WERI-Rb-1 (cell line): Measurements from ENCODE around the gene POLE4.

ENCODE experiments used
- DNase-seq: peaks from one replicate; pipeline ENCODE4 v3.0.0-alpha.2; 2020
- H3K27ac ChIP-seq: fragments of 250-450 bp; sonication (Bioruptor Pico); 2 replicates; pipeline ENCODE4 v1.5.1; 2020; ENCODE audit warnings: mild to moderate bottlenecking, moderate library complexity
- H3K27me3 ChIP-seq: fragments of 250-450 bp; sonication (Bioruptor Pico); 2 replicates; pipeline ENCODE4 v1.5.1; 2021; ENCODE audit warnings: mild to moderate bottlenecking, low read depth, moderate library complexity; ENCODE audit not compliant: insufficient read depth, severe bottlenecking
- H3K36me3 ChIP-seq: fragments of 250-450 bp; sonication (Bioruptor Pico); 2 replicates; pipeline ENCODE4 v1.5.1; 2020; ENCODE audit warnings: mild to moderate bottlenecking, moderate library complexity
- H3K4me3 ChIP-seq: 2 replicates; pipeline ENCODE4 v1.5.1; 2011; ENCODE audit warnings: low read depth, mild to moderate bottlenecking, control low read depth, low read length
- H3K9me3 ChIP-seq: fragments of 250-450 bp; sonication (Bioruptor Pico); 2 replicates; pipeline ENCODE4 v1.5.1; 2021; ENCODE audit warnings: mild to moderate bottlenecking, moderate library complexity; ENCODE audit not compliant: severe bottlenecking
- TF ChIP-seq, protein P1 (sequence below): IDR thresholded peaks from 2 replicates; pipeline ENCODE4 v1.5.1; 2011; ENCODE audit warnings: low read depth, mild to moderate bottlenecking, control low read depth, inconsistent platforms, low read length

Gene POLE4

DNA sequence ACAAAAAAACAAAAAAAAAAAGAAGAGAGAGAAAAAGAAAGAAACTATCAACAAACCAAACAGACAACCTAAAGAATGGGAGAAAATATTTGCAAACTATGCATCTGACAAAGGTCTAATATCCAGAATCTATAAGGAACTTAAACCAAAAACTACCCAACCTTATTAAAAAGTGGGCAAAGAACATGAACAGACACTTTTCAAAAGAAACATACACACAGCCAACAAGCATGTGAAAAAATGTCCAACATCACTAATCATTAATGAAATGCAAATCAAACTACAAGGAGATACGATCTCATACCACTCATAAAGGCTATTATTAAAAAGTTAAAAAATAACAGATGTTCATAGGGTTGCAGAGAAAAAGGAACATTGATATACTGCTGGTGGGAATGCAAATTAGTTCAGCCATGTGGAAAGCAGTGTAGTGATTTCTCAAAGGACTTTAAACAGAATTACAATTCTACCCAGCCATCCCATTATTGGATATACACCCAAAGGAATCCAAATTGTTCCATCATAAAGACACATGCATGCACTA is 7.2 kb upstream of the POLE4 start:
- Histone ChIP-seq H3K4me3 (no peak overlapping the region), H3K9me3 (peaks cover 5% of the 10 kb centered on the region), H3K36me3 (no peaks in the 10 kb centered on the region), H3K27ac (no peak overlapping the region), H3K27me3 (no peaks in the 10 kb centered on the region)
- TF ChIP-seq, protein P1, sequence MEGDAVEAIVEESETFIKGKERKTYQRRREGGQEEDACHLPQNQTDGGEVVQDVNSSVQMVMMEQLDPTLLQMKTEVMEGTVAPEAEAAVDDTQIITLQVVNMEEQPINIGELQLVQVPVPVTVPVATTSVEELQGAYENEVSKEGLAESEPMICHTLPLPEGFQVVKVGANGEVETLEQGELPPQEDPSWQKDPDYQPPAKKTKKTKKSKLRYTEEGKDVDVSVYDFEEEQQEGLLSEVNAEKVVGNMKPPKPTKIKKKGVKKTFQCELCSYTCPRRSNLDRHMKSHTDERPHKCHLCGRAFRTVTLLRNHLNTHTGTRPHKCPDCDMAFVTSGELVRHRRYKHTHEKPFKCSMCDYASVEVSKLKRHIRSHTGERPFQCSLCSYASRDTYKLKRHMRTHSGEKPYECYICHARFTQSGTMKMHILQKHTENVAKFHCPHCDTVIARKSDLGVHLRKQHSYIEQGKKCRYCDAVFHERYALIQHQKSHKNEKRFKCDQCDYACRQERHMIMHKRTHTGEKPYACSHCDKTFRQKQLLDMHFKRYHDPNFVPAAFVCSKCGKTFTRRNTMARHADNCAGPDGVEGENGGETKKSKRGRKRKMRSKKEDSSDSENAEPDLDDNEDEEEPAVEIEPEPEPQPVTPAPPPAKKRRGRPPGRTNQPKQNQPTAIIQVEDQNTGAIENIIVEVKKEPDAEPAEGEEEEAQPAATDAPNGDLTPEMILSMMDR, result no peak
- no peak for DNase-seq

DNA sequence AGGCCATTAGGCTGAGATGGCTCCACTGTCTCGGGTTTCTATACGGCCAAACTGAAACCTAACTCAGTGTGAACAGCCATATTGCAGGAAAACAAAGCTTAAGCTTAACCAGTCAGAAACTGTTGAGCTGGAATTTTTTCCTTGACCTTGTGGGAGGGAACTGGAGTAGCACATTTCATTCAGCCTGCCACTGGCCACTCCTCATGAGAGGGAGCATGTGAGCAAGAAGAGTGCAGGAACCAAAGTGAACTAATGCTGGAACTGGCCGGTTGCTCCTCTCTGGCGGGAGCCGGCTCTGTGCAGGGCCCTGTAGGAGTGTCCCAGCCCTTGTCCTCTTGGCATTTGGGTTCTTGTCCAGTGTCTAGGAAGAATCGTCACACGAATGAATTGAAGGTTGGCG is 5.9 kb upstream of the POLE4 start:
- TF ChIP-seq, protein P1, result no peak
- no peaks in the 10 kb centered on the region for H3K36me3 ChIP-seq
- H3K4me3 ChIP-seq, result no peak overlapping the region
- H3K9me3 ChIP-seq, result peaks cover 5% of the 10 kb centered on the region
- DNase-seq, result no peak
- H3K27ac ChIP-seq, result no peak overlapping the region
- no peaks in the 10 kb centered on the region for H3K27me3 ChIP-seq

DNA sequence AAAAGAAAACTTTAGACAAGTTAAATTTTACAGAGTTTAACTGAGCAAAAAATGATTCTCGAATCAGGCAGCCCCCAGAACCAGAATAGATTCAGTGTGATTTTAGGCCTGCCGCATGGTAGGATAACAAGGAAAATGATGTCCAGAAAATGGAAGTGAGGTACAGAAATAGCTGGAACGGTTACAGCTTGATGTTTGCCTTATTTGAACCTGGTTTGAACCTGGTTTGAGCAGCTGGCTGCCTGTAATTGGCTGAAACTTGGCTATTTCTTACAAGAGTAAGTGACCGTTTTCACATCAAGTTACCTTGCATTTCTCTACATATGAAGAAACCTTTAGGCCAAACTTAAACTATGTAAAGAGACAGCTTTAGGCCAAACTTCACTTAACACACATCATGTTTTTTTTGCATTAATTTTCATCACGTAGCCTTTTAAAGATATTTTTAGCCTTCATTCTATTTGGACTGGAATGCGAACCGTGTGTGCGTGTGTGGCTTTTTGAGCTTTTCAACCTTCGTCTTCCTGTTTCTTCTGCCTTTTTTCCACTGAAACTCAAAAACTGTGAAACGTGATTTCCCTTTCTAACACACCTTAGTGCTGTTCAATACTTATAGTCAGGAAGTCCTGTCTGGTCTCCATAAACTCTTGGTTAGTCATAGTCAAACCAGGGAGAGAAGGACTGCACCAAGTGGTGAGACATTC is 4.5 kb upstream of the POLE4 start:
- no peak for DNase-seq

DNA sequence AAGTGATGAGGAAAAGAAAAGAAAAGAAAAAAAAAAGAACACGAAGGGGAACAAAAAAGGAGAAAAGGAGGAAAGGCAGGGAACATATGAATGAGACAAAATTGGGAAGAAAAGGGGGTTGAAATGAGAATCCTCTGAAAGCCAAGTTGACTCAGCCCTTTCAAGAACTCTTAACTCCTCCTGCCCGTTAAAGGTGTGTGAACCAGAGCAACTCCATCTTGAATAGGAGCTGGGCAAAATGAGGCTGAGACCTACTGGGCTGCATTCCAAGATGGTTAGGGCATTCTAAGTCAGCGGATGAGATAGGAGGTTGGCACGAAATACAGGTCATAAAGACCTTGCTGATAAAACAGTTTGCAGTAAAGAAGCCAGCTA is 4.0 kb upstream of the POLE4 start:
- TF ChIP-seq, protein P1, result no peak
- H3K9me3 ChIP-seq, result peaks cover 10% of the 10 kb centered on the region

More for the DNA sequence above, 4.5 kb upstream of the POLE4 start:
- Histone ChIP-seq H3K27ac (no peak overlapping the region), H3K27me3 (no peaks in the 10 kb centered on the region), H3K9me3 (peaks cover 6% of the 10 kb centered on the region), H3K4me3 (no peak overlapping the region), H3K36me3 (no peaks in the 10 kb centered on the region)
- TF ChIP-seq, protein P1, result no peak

DNA sequence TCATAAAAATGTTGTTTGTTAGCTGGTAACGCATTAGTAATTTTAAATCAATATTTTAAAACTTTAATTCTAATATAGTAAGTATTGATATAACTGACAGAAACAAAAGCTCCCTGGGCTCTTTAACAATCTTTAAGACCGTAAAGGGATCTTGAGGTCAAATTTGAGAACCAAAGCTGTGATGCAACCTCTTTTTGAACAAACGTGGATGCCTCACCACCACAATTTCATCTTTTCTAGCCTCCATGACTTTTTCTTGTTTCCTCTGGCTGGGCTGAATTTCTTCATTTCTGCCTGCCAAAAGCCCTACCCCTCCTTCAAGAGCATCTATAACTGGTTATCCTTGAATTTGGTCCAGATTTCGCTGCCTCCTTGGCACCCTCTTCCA is 563 bp upstream of the POLE4 start:
- Histone ChIP-seq H3K27ac (no peak overlapping the region), H3K4me3 (no peak overlapping the region), H3K36me3 (no peaks in the 10 kb centered on the region), H3K27me3 (no peaks in the 10 kb centered on the region), H3K9me3 (peaks cover 7% of the 10 kb centered on the region)
- DNase-seq, result no peak
- TF ChIP-seq, protein P1, result no peak

More for the DNA sequence above, 4.0 kb upstream of the POLE4 start:
- no peak overlapping the region for H3K4me3 ChIP-seq
- no peak overlapping the region for H3K27ac ChIP-seq
- H3K27me3 ChIP-seq, result no peaks in the 10 kb centered on the region
- H3K36me3 ChIP-seq, result no peaks in the 10 kb centered on the region
- DNase-seq, result no peak
